Upper lobe of left lung (tissue), 4 donors: ENCODE results near the gene HOXD12.

Experiments
- EP300 ChIP-seq, 4 donors: sonication (generic); formaldehyde crosslinking; IDR thresholded peaks; one replicate each; pipeline ENCODE4 v1.5.1; 2017; ENCODE audit warnings: antibody characterized with exemption in 4 of 4, control low read depth in 2 of 4
- POLR2A ChIP-seq, 4 donors: fragments of 450-650 bp; IDR thresholded peaks; one replicate each; pipeline ENCODE4 v1.5.1; 2016 to 2017; ENCODE audit warnings: antibody characterized with exemption in 4 of 4, mild to moderate bottlenecking in 2 of 4
- POLR2AphosphoS5 ChIP-seq, 2 donors: sonication (generic); formaldehyde crosslinking; IDR thresholded peaks; one replicate each; pipeline ENCODE4 v1.5.1; 2017; ENCODE audit warnings: antibody characterized with exemption in 2 of 2
- TF ChIP-seq, protein P1 (sequence below), 6 experiments: fragments of 450-650 bp in 4 of 6; fragments of 200-600 bp in 2 of 6; sonication (generic) in 2 of 6; IDR thresholded peaks; one replicate each; pipeline ENCODE4 v1.5.1; 2016 to 2019; ENCODE audit warnings: antibody characterized with exemption in 6 of 6

DNA sequence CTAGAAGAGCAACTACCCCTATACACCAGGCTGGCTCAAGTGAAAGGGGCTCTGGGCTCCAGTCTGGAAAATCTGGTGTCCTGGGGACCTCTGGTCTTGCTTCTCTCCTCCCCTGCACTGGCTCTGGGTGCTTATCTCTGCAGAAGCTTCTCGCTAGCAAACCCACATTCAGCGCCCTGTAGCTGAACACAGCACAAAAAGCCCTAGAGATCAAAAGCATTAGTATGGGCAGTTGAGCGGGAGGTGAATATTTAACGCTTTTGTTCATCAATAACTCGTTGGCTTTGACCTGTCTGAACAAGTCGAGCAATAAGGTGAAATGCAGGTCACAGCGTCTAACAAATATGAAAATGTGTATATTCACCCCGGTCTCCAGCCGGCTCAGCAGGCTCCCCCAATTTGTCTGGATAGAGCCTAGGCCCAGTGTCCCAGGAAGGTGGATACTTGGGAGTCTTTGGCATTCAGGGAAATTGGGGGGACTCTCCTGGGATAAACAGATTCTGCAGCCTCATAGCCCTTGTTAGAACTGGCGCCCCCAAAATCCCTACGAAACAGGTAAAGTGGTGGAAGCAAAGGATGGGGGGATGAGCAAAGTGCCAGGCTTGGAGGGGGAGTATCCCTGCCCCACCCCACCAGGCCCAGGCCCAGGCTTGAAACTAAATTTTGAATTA, 49.3 kb downstream of the HOXD12 start:
- TF ChIP-seq, protein P1, sequence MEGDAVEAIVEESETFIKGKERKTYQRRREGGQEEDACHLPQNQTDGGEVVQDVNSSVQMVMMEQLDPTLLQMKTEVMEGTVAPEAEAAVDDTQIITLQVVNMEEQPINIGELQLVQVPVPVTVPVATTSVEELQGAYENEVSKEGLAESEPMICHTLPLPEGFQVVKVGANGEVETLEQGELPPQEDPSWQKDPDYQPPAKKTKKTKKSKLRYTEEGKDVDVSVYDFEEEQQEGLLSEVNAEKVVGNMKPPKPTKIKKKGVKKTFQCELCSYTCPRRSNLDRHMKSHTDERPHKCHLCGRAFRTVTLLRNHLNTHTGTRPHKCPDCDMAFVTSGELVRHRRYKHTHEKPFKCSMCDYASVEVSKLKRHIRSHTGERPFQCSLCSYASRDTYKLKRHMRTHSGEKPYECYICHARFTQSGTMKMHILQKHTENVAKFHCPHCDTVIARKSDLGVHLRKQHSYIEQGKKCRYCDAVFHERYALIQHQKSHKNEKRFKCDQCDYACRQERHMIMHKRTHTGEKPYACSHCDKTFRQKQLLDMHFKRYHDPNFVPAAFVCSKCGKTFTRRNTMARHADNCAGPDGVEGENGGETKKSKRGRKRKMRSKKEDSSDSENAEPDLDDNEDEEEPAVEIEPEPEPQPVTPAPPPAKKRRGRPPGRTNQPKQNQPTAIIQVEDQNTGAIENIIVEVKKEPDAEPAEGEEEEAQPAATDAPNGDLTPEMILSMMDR (IDR thresholded peaks at IDR 0.05), result no peak
- TF ChIP-seq POLR2A (IDR thresholded peaks at IDR 0.05), result no peak
- no peak for TF ChIP-seq EP300 (IDR thresholded peaks at IDR 0.05)
- no peak for TF ChIP-seq POLR2AphosphoS5 (IDR thresholded peaks at IDR 0.05)
